NT2/D1 (cell line): ENCODE measurements around the gene CELF2.

Source experiments
- DNase-seq: peaks from one replicate; pipeline ENCODE4 v3.0.0-alpha.2; 2011; ENCODE audit warnings: low read depth, low spot score
- H3K27me3 ChIP-seq: 2 replicates; pipeline ENCODE4 v1.6.0; 2011; ENCODE audit warnings: mild to moderate bottlenecking; ENCODE audit not compliant: insufficient read length, insufficient read depth
- H3K36me3 ChIP-seq: 2 replicates; pipeline ENCODE4 v1.6.1; 2011; ENCODE audit warnings: mild to moderate bottlenecking, low read length, mixed read lengths; ENCODE audit not compliant: insufficient read depth, insufficient read length
- H3K4me1 ChIP-seq: 2 replicates; pipeline ENCODE4 v1.5.1; 2011; ENCODE audit not compliant: insufficient read depth, insufficient read length
- H3K4me3 ChIP-seq: 2 replicates; pipeline ENCODE4 v1.5.1; 2011; ENCODE audit warnings: low read depth; ENCODE audit not compliant: insufficient read length
- H3K9ac ChIP-seq: 2 replicates; pipeline ENCODE4 v1.6.0; 2011; ENCODE audit warnings: low read depth; ENCODE audit not compliant: insufficient read length
- H3K9me3 ChIP-seq: 2 replicates; pipeline ENCODE4 v1.5.1; 2011; ENCODE audit warnings: mild to moderate bottlenecking, low read length; ENCODE audit not compliant: insufficient read depth
- SUZ12 ChIP-seq: IDR thresholded peaks from 2 replicates; pipeline ENCODE4 v1.6.1; 2011; ENCODE audit not compliant: insufficient read length, insufficient read depth; ENCODE audit errors: extremely low read depth
- YY1 ChIP-seq: IDR thresholded peaks from 2 replicates; pipeline ENCODE4 v1.6.1; 2011; ENCODE audit not compliant: insufficient read length, insufficient read depth
- ZNF274 ChIP-seq: IDR thresholded peaks from 2 replicates; pipeline ENCODE4 v1.6.1; 2011; ENCODE audit warnings: mild to moderate bottlenecking, low read depth, low read length

The CELF2 gene

GRCh38 chr10:11335881-11336430, 318.3 kb downstream of the CELF2 start:
- Histone ChIP-seq H3K27me3 (no peaks in the 10 kb centered on the region), H3K4me1 (peaks cover 3% of the 10 kb centered on the region), H3K4me3 (no peak overlapping the region), H3K9ac (no peak overlapping the region), H3K36me3 (no peaks in the 10 kb centered on the region), H3K9me3 (no peaks in the 10 kb centered on the region)
- DNase-seq: no peak
- TF ChIP-seq ZNF274 (no peak), YY1 (no peak), SUZ12 (no peak)

DNA sequence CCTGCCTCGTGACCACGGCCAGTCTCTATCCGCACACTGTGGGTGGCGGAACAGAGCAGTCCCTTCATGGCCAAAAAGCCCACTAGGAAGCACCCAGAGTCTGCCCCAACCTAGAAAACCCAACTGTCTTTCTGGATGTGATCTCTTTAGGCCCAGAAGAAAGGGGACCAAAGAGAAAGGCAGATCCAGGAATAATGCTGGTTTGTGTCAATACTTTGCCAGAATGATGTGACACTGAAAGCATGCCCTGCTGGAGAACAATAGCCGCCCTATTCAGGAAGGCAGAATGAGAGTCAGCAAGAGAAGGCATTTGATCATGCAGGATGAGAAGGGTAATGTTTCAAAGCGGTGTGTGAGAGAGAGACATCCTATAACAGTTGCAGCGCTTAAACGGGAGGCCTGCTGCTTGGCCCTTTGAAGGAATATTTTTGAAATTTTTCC, 319.1 kb downstream of the CELF2 start:
- TF ChIP-seq SUZ12 (no peak), ZNF274 (no peak), YY1 (no peak)
- DNase-seq: peak; percentile 11
- H3K27me3 ChIP-seq: no peaks in the 10 kb centered on the region

GRCh38 chr10:11337516-11337915, 319.8 kb downstream of the CELF2 start:
- Histone ChIP-seq H3K4me1 (peaks cover 3% of the 10 kb centered on the region), H3K4me3 (no peak overlapping the region), H3K9me3 (no peaks in the 10 kb centered on the region), H3K36me3 (no peaks in the 10 kb centered on the region), H3K27me3 (no peaks in the 10 kb centered on the region), H3K9ac (no peak overlapping the region)
- DNase-seq: no peak
- TF ChIP-seq SUZ12 (no peak), ZNF274 (no peak), YY1 (no peak)

More for the DNA sequence above, 319.1 kb downstream of the CELF2 start:
- peaks cover 3% of the 10 kb centered on the region for H3K4me1 ChIP-seq
- no peaks in the 10 kb centered on the region for H3K9me3 ChIP-seq
- no peaks in the 10 kb centered on the region for H3K36me3 ChIP-seq
- no peak overlapping the region for H3K9ac ChIP-seq
- no peak overlapping the region for H3K4me3 ChIP-seq

GRCh38 chr10:11338160-11338844, 320.6 kb downstream of the CELF2 start:
- Histone ChIP-seq H3K36me3 (no peaks in the 10 kb centered on the region), H3K4me1 (peaks cover 3% of the 10 kb centered on the region), H3K9me3 (no peaks in the 10 kb centered on the region), H3K9ac (no peak overlapping the region), H3K27me3 (no peaks in the 10 kb centered on the region), H3K4me3 (no peak overlapping the region)
- no peak for DNase-seq
- TF ChIP-seq SUZ12: no peak
- no peak for TF ChIP-seq ZNF274
- TF ChIP-seq YY1: no peak

DNA sequence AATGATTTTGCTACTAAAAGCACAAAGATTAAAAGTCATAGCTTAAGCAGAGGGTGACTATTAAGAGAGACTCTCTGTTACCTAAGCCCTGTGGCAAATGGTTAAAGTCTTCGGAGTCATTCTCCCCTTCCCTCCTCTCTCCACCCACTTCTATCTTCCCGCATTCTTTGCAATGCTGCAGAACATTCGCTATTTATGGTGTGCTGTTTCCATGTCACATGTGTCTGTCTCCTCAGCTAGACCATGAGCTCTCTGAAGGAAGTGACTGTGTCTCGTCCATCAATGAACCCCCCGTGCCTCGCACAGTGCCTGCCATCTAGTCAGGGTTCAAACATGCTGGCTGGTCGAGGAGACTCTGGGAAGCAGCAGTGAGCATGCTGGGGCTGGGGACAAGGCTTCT, 321.3 kb downstream of the CELF2 start:
- Histone ChIP-seq H3K9me3 (no peaks in the 10 kb centered on the region), H3K27me3 (no peaks in the 10 kb centered on the region), H3K4me1 (peaks cover 3% of the 10 kb centered on the region), H3K36me3 (no peaks in the 10 kb centered on the region), H3K9ac (no peak overlapping the region), H3K4me3 (no peak overlapping the region)
- DNase-seq: no peak
- no peak for TF ChIP-seq SUZ12
- no peak for TF ChIP-seq ZNF274
- no peak for TF ChIP-seq YY1

GRCh38 chr10:11339660-11340059, 322.0 kb downstream of the CELF2 start:
- TF ChIP-seq SUZ12: no peak
- no peak for TF ChIP-seq ZNF274
- no peak for TF ChIP-seq YY1
- no peak for DNase-seq
- peaks cover 3% of the 10 kb centered on the region for H3K4me1 ChIP-seq
- no peak overlapping the region for H3K9ac ChIP-seq
- no peaks in the 10 kb centered on the region for H3K27me3 ChIP-seq
- no peak overlapping the region for H3K4me3 ChIP-seq
- H3K9me3 ChIP-seq: no peaks in the 10 kb centered on the region
- no peaks in the 10 kb centered on the region for H3K36me3 ChIP-seq

GRCh38 chr10:11341283-11341960, 323.8 kb downstream of the CELF2 start:
- H3K36me3 ChIP-seq: no peaks in the 10 kb centered on the region
- H3K9me3 ChIP-seq: no peaks in the 10 kb centered on the region
- H3K4me3 ChIP-seq: no peak overlapping the region
- TF ChIP-seq YY1 (no peak), ZNF274 (no peak), SUZ12 (no peak)
- no peaks in the 10 kb centered on the region for H3K27me3 ChIP-seq
- H3K4me1 ChIP-seq: peaks cover 3% of the 10 kb centered on the region
- H3K9ac ChIP-seq: no peak overlapping the region
- DNase-seq: no peak
